ENCODE measurements around the gene ZBTB40.

ZBTB40 gene

DNA sequence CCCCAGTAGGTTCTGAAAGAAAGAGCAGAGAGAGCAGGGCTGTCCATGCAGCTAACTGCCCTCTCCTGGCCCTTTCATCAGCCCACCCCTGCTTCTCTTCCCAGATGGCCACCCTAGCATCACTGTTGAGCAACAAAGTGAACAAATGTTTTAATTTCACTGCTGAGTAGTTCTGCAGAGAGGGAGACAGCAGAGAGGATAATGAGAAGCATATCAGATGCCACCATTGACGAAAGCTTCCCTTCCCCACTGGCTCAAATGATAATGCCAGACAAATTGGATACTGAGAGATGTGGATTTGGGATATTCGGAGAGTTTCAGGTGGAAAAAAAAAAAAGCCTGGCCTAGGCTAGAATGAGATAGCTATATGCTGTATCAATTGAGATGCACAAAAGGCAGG, 46.8 kb downstream of the ZBTB40 start:
- TF ChIP-seq, protein P1, sequence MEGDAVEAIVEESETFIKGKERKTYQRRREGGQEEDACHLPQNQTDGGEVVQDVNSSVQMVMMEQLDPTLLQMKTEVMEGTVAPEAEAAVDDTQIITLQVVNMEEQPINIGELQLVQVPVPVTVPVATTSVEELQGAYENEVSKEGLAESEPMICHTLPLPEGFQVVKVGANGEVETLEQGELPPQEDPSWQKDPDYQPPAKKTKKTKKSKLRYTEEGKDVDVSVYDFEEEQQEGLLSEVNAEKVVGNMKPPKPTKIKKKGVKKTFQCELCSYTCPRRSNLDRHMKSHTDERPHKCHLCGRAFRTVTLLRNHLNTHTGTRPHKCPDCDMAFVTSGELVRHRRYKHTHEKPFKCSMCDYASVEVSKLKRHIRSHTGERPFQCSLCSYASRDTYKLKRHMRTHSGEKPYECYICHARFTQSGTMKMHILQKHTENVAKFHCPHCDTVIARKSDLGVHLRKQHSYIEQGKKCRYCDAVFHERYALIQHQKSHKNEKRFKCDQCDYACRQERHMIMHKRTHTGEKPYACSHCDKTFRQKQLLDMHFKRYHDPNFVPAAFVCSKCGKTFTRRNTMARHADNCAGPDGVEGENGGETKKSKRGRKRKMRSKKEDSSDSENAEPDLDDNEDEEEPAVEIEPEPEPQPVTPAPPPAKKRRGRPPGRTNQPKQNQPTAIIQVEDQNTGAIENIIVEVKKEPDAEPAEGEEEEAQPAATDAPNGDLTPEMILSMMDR (IDR thresholded peaks at IDR 0.05; ENCODE audit: low read depth, low read length) = no peak
- Histone ChIP-seq H3K4me3 (ENCODE audit: low read depth, low read length) (no peak overlapping the region), H3K27ac (no peak overlapping the region), H3K9me3 (ENCODE audit: severe bottlenecking) (no peaks in the 10 kb centered on the region), H3K27me3 (ENCODE audit: insufficient read depth, low read depth, severe bottlenecking) (no peaks in the 10 kb centered on the region), H3K36me3 (peaks cover 23% of the 10 kb centered on the region)
- DNase-seq = no peak

DNA sequence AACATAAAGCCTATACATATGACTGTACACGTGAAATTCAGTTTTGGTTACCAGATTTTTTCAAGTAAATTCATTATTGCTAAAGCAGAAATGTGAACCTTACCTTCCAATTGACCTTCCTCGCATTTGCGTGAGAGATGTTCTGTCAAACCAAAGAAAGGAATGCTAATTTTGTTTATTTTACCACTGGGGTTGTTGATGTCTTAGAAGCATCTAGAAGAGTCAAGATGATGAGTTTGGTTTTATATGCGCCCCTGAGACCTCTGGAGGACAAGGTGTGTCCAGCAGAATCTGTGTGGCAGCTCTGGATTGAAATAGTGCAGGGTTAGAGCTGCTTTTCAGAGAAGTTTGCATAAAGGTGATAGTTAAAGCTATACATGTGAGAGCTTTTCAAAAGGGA, 48.4 kb downstream of the ZBTB40 start:
- H3K27ac ChIP-seq = no peak overlapping the region
- H3K36me3 ChIP-seq = peaks cover 14% of the 10 kb centered on the region
- no peak overlapping the region for H3K4me3 ChIP-seq (ENCODE audit: low read depth, low read length)
- TF ChIP-seq, protein P1 (IDR thresholded peaks at IDR 0.05; ENCODE audit: low read depth, low read length) = no peak
- H3K27me3 ChIP-seq (ENCODE audit: insufficient read depth, low read depth, severe bottlenecking) = no peaks in the 10 kb centered on the region
- H3K9me3 ChIP-seq (ENCODE audit: severe bottlenecking) = no peaks in the 10 kb centered on the region
- DNase-seq = no peak

DNA sequence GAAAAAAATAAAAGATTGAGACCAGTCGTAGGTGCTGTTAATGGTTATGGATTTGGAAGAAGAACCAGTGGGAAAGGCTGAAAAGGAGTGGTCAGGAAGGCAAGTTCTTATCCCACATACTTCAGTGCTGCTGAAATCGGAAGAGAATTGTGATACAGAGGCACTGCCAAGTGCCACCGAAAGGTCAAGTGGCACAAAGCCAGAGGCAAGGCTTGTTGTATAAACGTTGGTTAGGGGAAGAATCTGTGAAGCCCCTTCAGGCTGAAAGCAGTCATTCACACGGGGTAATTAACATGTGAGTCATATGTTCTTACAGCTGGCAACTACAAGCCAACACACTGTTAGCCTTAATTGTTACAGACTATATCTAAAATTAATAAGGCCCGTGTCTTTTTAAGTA, 48.8 kb downstream of the ZBTB40 start:
- TF ChIP-seq, protein P1 (IDR thresholded peaks at IDR 0.05; ENCODE audit: low read depth, low read length) = no peak
- Histone ChIP-seq H3K4me3 (ENCODE audit: low read depth, low read length) (no peak overlapping the region), H3K36me3 (peaks cover 14% of the 10 kb centered on the region), H3K9me3 (ENCODE audit: severe bottlenecking) (no peaks in the 10 kb centered on the region), H3K27me3 (ENCODE audit: insufficient read depth, low read depth, severe bottlenecking) (no peaks in the 10 kb centered on the region), H3K27ac (no peak overlapping the region)
- DNase-seq = no peak

DNA sequence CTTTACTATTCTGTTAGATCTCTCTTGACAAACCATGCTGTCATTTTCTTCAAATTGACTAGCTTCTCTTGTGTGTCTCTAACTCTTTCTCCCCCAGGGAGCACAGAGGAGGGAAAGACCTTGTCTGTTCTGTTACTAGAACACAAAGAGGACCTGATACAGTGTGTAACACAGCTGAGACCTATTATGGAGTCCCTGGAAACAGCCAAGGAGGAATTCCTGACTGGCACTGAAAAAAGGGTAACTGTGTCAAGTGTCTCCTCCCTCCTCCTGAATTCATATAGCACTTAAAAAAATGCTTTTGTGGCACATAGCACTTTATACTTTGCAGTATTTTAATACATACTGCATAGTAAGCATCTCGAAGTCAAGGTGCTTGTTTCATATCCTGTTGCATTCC, 50.6 kb downstream of the ZBTB40 start:
- TF ChIP-seq, protein P1 (IDR thresholded peaks at IDR 0.05; ENCODE audit: low read depth, low read length) = no peak
- Histone ChIP-seq H3K36me3 (peaks cover 14% of the 10 kb centered on the region), H3K27me3 (ENCODE audit: insufficient read depth, low read depth, severe bottlenecking) (no peaks in the 10 kb centered on the region), H3K4me3 (ENCODE audit: low read depth, low read length) (no peak overlapping the region), H3K27ac (no peak overlapping the region), H3K9me3 (ENCODE audit: severe bottlenecking) (no peaks in the 10 kb centered on the region)
- no peak for DNase-seq

DNA sequence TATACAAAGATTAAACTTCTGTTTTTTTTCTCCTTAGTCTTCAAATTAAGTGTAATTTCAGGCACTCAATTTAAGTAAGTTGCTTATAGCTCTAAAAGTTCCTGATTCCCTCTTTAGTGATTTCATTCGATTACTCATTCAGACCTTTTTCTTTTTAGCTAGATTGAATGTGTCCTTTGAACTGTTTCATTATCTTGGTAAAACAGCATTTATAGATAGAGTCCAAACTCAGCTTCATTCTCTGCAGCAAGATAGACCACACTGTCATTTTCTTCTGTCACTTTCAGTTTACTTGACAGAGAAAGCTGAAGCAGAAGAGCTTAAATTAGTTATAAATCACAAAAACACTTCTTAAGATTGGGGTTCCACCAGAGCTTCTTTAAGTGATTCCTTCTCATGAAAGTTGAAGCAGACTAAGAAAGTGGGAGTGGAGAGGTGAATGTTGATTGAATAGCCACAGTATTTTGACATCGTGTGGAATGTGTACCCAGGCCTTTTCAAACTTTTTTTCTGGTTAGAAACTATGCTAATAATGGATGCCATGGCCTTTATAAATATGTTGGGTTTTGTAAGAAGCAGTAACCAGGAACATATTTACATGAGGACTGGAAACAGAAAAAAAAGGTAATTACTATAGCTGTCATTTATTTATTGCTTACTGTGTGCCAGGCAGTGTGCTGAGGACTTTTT, 52.2 kb downstream of the ZBTB40 start:
- Histone ChIP-seq H3K27me3 (ENCODE audit: insufficient read depth, low read depth, severe bottlenecking) (no peaks in the 10 kb centered on the region), H3K36me3 (peaks cover 15% of the 10 kb centered on the region), H3K9me3 (ENCODE audit: severe bottlenecking) (no peaks in the 10 kb centered on the region), H3K4me3 (ENCODE audit: low read depth, low read length) (no peak overlapping the region), H3K27ac (no peak overlapping the region)
- TF ChIP-seq, protein P1 (IDR thresholded peaks at IDR 0.05; ENCODE audit: low read depth, low read length) = no peak
- DNase-seq = no peak

DNA sequence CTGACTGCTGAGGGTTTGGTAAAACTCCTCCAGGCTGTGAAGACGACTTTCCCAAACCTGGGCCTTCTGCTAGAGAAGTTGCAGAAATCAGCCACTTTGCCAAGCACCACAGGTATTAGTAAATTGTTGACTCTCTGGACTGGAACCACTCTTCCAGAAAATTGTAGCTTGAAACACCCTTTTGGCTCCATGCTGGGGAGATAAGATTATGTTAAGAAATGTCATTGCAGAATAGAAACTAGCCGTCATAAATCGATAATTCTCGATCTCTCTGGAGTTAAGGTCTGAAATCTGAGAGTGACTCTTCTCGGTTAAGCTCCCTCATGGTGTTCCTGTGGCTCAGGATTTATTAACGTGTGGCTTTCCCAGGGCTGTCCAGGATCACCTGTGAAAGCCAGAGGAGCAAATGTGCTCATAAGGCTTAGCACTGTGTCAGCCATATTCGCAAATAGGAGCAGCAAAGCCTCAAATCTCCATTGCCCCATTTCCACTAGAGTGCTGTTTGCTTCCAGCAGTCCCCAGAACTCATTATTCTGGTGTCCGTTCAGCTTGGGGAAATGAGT, 54.6 kb downstream of the ZBTB40 start:
- Histone ChIP-seq H3K4me3 (ENCODE audit: low read depth, low read length) (no peak overlapping the region), H3K27me3 (ENCODE audit: insufficient read depth, low read depth, severe bottlenecking) (no peaks in the 10 kb centered on the region), H3K9me3 (ENCODE audit: severe bottlenecking) (no peaks in the 10 kb centered on the region), H3K36me3 (peaks cover 31% of the 10 kb centered on the region), H3K27ac (peak overlapping the region; percentile 66)
- peak; percentile 61 for DNase-seq
- TF ChIP-seq, protein P1 (IDR thresholded peaks at IDR 0.05; ENCODE audit: low read depth, low read length) = no peak

All from WERI-Rb-1 (cell line).